Stimulated activated CD4-positive, alpha-beta T cell treated with anti-CD3 and anti-CD28 coated beads, Interleukin-4, amount 100 ng/mL, for 4 hours (primary cell): ENCODE data around the gene AFG3L2.

Experiments
- DNase-seq, 2 experiments: peaks; one replicate each; pipeline ENCODE4 v3.0.0-alpha.2; 2020

AFG3L2 gene

GRCh38 chr18:12318857-12319256 lies 58.2 kb downstream of the AFG3L2 start:
- no peak for DNase-seq

- no peak for DNase-seq
Observed at GRCh38 chr18:12318334-12318697, 58.7 kb downstream of the AFG3L2 start.

GRCh38 chr18:12317664-12318333 lies 59.2 kb downstream of the AFG3L2 start:
- no peak for DNase-seq

- DNase-seq = no peak
Observed at GRCh38 chr18:12315911-12316310, 61.1 kb downstream of the AFG3L2 start.

GRCh38 chr18:12315490-12315889 lies 61.5 kb downstream of the AFG3L2 start:
- no peak for DNase-seq

- DNase-seq = no peak
Observed at GRCh38 chr18:12314591-12315305, 62.3 kb downstream of the AFG3L2 start.

GRCh38 chr18:12313530-12314245 lies 63.3 kb downstream of the AFG3L2 start:
- DNase-seq = no peak

GRCh38 chr18:12312976-12313375 lies 64.1 kb downstream of the AFG3L2 start:
- no peak for DNase-seq

GRCh38 chr18:12310762-12311161 lies 66.3 kb downstream of the AFG3L2 start:
- DNase-seq = no peak

- no peak for DNase-seq
Observed at GRCh38 chr18:12309683-12310198, 67.3 kb downstream of the AFG3L2 start.

- DNase-seq = no peak
Observed at GRCh38 chr18:12308386-12309100, 68.5 kb downstream of the AFG3L2 start.

- DNase-seq = peak in 1 of 2 experiments; percentile 11
Observed at GRCh38 chr18:12307701-12308385, 69.2 kb downstream of the AFG3L2 start, which contains the start of gene TUBB6. TUBB6 (plus strand) TSS chr18:12308241; CDS start chr18:12308293, 52 bp downstream.

- DNase-seq = no peak
Observed at GRCh38 chr18:12306752-12307700, 70.0 kb downstream of the AFG3L2 start.

GRCh38 chr18:12305930-12306629 lies 70.9 kb downstream of the AFG3L2 start:
- no peak for DNase-seq

- no peak for DNase-seq
Observed at GRCh38 chr18:12305211-12305610, 71.8 kb downstream of the AFG3L2 start.

- DNase-seq = no peak
Observed at GRCh38 chr18:12304351-12305210, 72.4 kb downstream of the AFG3L2 start.

GRCh38 chr18:12302391-12303147 lies 74.5 kb downstream of the AFG3L2 start:
- no peak for DNase-seq

- DNase-seq = no peak
Observed at GRCh38 chr18:12301263-12302005, 75.6 kb downstream of the AFG3L2 start.
